ENCODE results near the gene PKN3.

The PKN3 gene

GRCh38 chr9:128728298-128728697 lies 26.0 kb downstream of the PKN3 start:
- H3K4me2 ChIP-seq (ENCODE audit: low read length), result no peak overlapping the region; the same call in 1 of the 2 replicates
- H3K27me3 ChIP-seq (ENCODE audit: insufficient read depth, low read length), result no peaks in the 10 kb centered on the region
- H4K20me1 ChIP-seq (ENCODE audit: insufficient read depth, low read length), result no peaks in the 10 kb centered on the region

GRCh38 chr9:128729302-128729701 lies 27.0 kb downstream of the PKN3 start:
- H3K9me2 ChIP-seq (ENCODE audit: low read depth, low read length), result no peaks in the 10 kb centered on the region
- no peaks in the 10 kb centered on the region for H3K9me3 ChIP-seq (ENCODE audit: low read length)
- no peak overlapping the region for H3K4me2 ChIP-seq (ENCODE audit: low read length)
- TF ChIP-seq CTCF (IDR thresholded peaks at IDR 0.05; ENCODE audit: low read length) (no peak), EZH2 (IDR thresholded peaks at IDR 0.05; ENCODE audit: borderline replicate concordance, low read length) (no peak)
- H4K20me1 ChIP-seq (ENCODE audit: insufficient read depth, low read length), result no peaks in the 10 kb centered on the region
- H3K9ac ChIP-seq (ENCODE audit: low read length), result no peak overlapping the region
- 0 out of 2 replicates have a peak, but pooled peaks cover 4% of the 10 kb centered on the region for H3F3A ChIP-seq (ENCODE audit: insufficient read depth, low read length)
- no peaks in the 10 kb centered on the region for H3K79me2 ChIP-seq (ENCODE audit: insufficient read depth, low read length)
- H3K36me3 ChIP-seq (ENCODE audit: insufficient read depth, low read length), result peaks cover 7% of the 10 kb centered on the region; the same call in 1 of the 2 replicates
- no peak overlapping the region for H2AFZ ChIP-seq (ENCODE audit: low read length)
- no peak overlapping the region for H3K4me3 ChIP-seq (ENCODE audit: low read depth, low read length, poor library complexity, severe bottlenecking)
- no peaks in the 10 kb centered on the region for H3K27me3 ChIP-seq (ENCODE audit: insufficient read depth, low read length)
- H3K4me1 ChIP-seq (ENCODE audit: insufficient read depth, low read length, severe bottlenecking), result peaks cover 30% of the 10 kb centered on the region
- H3K27ac ChIP-seq (ENCODE audit: low read depth, low read length, poor library complexity, severe bottlenecking), result no peak overlapping the region

More at GRCh38 chr9:128728298-128728697, 26.0 kb downstream of the PKN3 start:
- Histone ChIP-seq H3K79me2 (ENCODE audit: insufficient read depth, low read length) (no peaks in the 10 kb centered on the region), H3F3A (ENCODE audit: insufficient read depth, low read length) (0 out of 2 replicates have a peak, but pooled peaks cover 4% of the 10 kb centered on the region), H3K9me3 (ENCODE audit: low read length) (no peaks in the 10 kb centered on the region), H3K27ac (ENCODE audit: low read depth, low read length, poor library complexity, severe bottlenecking) (no peak overlapping the region), H3K4me3 (ENCODE audit: low read depth, low read length, poor library complexity, severe bottlenecking) (no peak overlapping the region), H3K36me3 (ENCODE audit: insufficient read depth, low read length) (peaks cover 7% of the 10 kb centered on the region; the same call in 1 of the 2 replicates), H2AFZ (ENCODE audit: low read length) (no peak overlapping the region), H3K9ac (ENCODE audit: low read length) (no peak overlapping the region), H3K9me2 (ENCODE audit: low read depth, low read length) (no peaks in the 10 kb centered on the region), H3K4me1 (ENCODE audit: insufficient read depth, low read length, severe bottlenecking) (peaks cover 31% of the 10 kb centered on the region)
- TF ChIP-seq EZH2 (IDR thresholded peaks at IDR 0.05; ENCODE audit: borderline replicate concordance, low read length) (no peak), CTCF (IDR thresholded peaks at IDR 0.05; ENCODE audit: low read length) (no peak)

GRCh38 chr9:128729766-128730517 lies 27.6 kb downstream of the PKN3 start:
- no peaks in the 10 kb centered on the region for H3K79me2 ChIP-seq (ENCODE audit: insufficient read depth, low read length)
- H3K9me3 ChIP-seq (ENCODE audit: low read length), result no peaks in the 10 kb centered on the region
- no peak overlapping the region for H2AFZ ChIP-seq (ENCODE audit: low read length)
- H4K20me1 ChIP-seq (ENCODE audit: insufficient read depth, low read length), result no peaks in the 10 kb centered on the region
- H3K27me3 ChIP-seq (ENCODE audit: insufficient read depth, low read length), result no peaks in the 10 kb centered on the region
- H3K4me2 ChIP-seq (ENCODE audit: low read length), result no peak overlapping the region
- no peak overlapping the region for H3K27ac ChIP-seq (ENCODE audit: low read depth, low read length, poor library complexity, severe bottlenecking)
- 0 out of 2 replicates have a peak, but pooled peaks cover 4% of the 10 kb centered on the region for H3F3A ChIP-seq (ENCODE audit: insufficient read depth, low read length)
- H3K4me3 ChIP-seq (ENCODE audit: low read depth, low read length, poor library complexity, severe bottlenecking), result no peak overlapping the region
- H3K4me1 ChIP-seq (ENCODE audit: insufficient read depth, low read length, severe bottlenecking), result peaks cover 27% of the 10 kb centered on the region
- H3K9me2 ChIP-seq (ENCODE audit: low read depth, low read length), result no peaks in the 10 kb centered on the region
- TF ChIP-seq CTCF (IDR thresholded peaks at IDR 0.05; ENCODE audit: low read length) (no peak), EZH2 (IDR thresholded peaks at IDR 0.05; ENCODE audit: borderline replicate concordance, low read length) (no peak)
- H3K9ac ChIP-seq (ENCODE audit: low read length), result no peak overlapping the region
- peaks cover 13% of the 10 kb centered on the region; the same call in 1 of the 2 replicates for H3K36me3 ChIP-seq (ENCODE audit: insufficient read depth, low read length)

Data from OCI-LY1 (cell line).